ENCODE data around the gene CFAP69.

DNA sequence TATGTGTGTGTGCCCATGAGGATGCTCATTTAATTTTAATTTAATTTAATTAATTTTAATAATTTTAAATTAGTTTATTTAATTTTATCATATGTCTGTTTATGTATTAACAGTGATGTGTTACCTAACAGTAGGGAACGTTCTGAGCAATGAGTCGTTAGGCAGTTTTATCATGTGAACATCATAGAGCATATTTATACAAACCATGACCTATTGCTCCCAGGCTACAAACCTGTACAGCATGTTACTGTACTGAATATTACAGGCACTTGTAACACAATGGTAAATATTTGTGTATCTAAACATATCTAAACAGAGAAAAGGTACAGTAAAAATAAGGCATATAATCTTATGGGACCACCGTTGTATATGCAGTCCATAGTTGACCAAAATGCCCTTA, 13.7 kb upstream of the CFAP69 start:
- TF ChIP-seq, protein P1, sequence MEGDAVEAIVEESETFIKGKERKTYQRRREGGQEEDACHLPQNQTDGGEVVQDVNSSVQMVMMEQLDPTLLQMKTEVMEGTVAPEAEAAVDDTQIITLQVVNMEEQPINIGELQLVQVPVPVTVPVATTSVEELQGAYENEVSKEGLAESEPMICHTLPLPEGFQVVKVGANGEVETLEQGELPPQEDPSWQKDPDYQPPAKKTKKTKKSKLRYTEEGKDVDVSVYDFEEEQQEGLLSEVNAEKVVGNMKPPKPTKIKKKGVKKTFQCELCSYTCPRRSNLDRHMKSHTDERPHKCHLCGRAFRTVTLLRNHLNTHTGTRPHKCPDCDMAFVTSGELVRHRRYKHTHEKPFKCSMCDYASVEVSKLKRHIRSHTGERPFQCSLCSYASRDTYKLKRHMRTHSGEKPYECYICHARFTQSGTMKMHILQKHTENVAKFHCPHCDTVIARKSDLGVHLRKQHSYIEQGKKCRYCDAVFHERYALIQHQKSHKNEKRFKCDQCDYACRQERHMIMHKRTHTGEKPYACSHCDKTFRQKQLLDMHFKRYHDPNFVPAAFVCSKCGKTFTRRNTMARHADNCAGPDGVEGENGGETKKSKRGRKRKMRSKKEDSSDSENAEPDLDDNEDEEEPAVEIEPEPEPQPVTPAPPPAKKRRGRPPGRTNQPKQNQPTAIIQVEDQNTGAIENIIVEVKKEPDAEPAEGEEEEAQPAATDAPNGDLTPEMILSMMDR (IDR thresholded peaks at IDR 0.05; ENCODE audit: poor library complexity, severe bottlenecking): no peak
- TF ChIP-seq POLR2AphosphoS5 (IDR thresholded peaks at IDR 0.05) (no peak), RAD21 (conservative IDR thresholded peaks at IDR 0.05) (no peak), EZH2 (IDR thresholded peaks at IDR 0.05; ENCODE audit: borderline replicate concordance, insufficient read depth, low read length, poor library complexity, severe bottlenecking) (no peak)
- TF ChIP-seq, protein P2, sequence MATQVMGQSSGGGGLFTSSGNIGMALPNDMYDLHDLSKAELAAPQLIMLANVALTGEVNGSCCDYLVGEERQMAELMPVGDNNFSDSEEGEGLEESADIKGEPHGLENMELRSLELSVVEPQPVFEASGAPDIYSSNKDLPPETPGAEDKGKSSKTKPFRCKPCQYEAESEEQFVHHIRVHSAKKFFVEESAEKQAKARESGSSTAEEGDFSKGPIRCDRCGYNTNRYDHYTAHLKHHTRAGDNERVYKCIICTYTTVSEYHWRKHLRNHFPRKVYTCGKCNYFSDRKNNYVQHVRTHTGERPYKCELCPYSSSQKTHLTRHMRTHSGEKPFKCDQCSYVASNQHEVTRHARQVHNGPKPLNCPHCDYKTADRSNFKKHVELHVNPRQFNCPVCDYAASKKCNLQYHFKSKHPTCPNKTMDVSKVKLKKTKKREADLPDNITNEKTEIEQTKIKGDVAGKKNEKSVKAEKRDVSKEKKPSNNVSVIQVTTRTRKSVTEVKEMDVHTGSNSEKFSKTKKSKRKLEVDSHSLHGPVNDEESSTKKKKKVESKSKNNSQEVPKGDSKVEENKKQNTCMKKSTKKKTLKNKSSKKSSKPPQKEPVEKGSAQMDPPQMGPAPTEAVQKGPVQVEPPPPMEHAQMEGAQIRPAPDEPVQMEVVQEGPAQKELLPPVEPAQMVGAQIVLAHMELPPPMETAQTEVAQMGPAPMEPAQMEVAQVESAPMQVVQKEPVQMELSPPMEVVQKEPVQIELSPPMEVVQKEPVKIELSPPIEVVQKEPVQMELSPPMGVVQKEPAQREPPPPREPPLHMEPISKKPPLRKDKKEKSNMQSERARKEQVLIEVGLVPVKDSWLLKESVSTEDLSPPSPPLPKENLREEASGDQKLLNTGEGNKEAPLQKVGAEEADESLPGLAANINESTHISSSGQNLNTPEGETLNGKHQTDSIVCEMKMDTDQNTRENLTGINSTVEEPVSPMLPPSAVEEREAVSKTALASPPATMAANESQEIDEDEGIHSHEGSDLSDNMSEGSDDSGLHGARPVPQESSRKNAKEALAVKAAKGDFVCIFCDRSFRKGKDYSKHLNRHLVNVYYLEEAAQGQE (IDR thresholded peaks at IDR 0.05; ENCODE audit: borderline replicate concordance): no peak
